Stimulated activated naive B cell treated with anti-CD40 and anti-IgM and Interleukin-4, amounts not matched to agents 10 μg/mL and 1 μg/mL and 100 μg/mL, for 72 hours (primary cell): ENCODE measurements around the gene JARID2.

Source experiments
- ATAC-seq, 2 donors: fragments of 150-1000 bp; cut with Tn5 transposase; replicated peaks; 2 replicates each; pipeline ENCODE4 v1.10.0; 2021; ENCODE audit warnings: moderate library complexity in 1 of 2
- DNase-seq: peaks from one replicate; pipeline ENCODE4 v3.0.0; 2021
- H3K27ac Mint-ChIP-seq: one replicate; pipeline ENCODE4 v1.8.0; 2022; ENCODE audit warnings: mild to moderate bottlenecking, mixed read lengths
- H3K27me3 Mint-ChIP-seq, 2 donors: one replicate each; pipeline ENCODE4 v1.8.0; 2022; ENCODE audit warnings: mixed read lengths in 2 of 2
- H3K36me3 Mint-ChIP-seq, 2 donors: one replicate each; pipeline ENCODE4 v1.8.0; 2022; ENCODE audit warnings: mixed read lengths in 2 of 2, mild to moderate bottlenecking in 1 of 2
- H3K4me1 Mint-ChIP-seq, 2 donors: one replicate each; pipeline ENCODE4 v1.8.0; 2022; ENCODE audit warnings: mixed read lengths in 2 of 2, mild to moderate bottlenecking in 1 of 2
- H3K4me3 Mint-ChIP-seq, 2 donors: one replicate each; pipeline ENCODE4 v1.8.0; 2022; ENCODE audit warnings: mild to moderate bottlenecking in 2 of 2, mixed read lengths in 2 of 2, moderate library complexity in 1 of 2
- H3K9me3 Mint-ChIP-seq, 2 donors: one replicate each; pipeline ENCODE4 v1.8.0; 2022; ENCODE audit warnings: mixed read lengths in 2 of 2, mild to moderate bottlenecking in 1 of 2

Gene JARID2

DNA sequence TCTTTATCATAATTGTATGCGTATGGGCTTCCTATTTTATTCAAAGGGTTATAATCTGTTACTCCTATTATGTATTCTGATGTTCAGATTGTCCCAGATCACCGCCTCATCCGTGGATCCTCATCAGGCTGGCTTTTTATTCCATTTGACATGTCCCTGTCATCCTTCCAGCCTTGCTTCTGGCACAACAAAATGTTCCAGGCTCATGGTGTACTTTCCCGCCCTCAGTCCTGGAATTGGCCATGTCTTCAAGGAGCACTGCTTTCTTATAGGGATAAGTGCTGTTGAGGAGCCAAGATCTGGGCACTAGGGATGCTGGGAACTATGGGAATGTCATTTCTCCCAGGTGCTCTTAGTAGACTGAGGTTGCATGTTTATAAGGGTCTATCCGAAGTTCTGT, 207.8 kb downstream of the JARID2 start:
- ATAC-seq (no peak), DNase-seq (no peak)
- Mint-ChIP-seq H3K27me3 (no peaks in the 10 kb centered on the region), H3K27ac (peak overlapping the region; percentile 52), H3K36me3 (peaks cover 27 to 53% of the 10 kb centered on the region in 2 donors), H3K4me3 (no peak overlapping the region), H3K9me3 (no peaks in the 10 kb centered on the region), H3K4me1 (peaks cover 53 to 92% of the 10 kb centered on the region in 2 donors)

DNA sequence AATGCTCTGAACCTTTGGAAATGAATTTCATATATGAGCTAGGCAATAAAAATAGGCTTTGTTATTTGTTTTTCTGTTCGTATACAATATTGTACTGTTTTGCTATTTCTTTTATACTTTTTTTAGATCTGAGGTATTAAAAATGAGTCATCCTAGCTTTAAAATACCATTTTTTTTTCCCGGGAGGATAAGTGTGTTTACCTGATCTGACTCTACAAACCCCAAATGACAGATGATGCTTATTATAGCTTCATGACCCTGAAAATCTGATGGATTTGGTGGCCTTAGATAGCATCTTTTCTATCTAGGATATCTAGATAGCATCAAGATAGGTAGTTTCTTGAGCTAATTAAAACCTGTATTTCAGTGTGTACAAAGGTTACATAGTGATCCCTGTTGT, 210.6 kb downstream of the JARID2 start:
- DNase-seq (no peak), ATAC-seq (no peak)
- Mint-ChIP-seq H3K9me3 (no peaks in the 10 kb centered on the region), H3K27me3 (no peaks in the 10 kb centered on the region), H3K27ac (no peak overlapping the region), H3K36me3 (peaks cover 39 to 53% of the 10 kb centered on the region in 2 donors), H3K4me3 (no peak overlapping the region), H3K4me1 (peaks cover 55 to 89% of the 10 kb centered on the region in 2 donors)

DNA sequence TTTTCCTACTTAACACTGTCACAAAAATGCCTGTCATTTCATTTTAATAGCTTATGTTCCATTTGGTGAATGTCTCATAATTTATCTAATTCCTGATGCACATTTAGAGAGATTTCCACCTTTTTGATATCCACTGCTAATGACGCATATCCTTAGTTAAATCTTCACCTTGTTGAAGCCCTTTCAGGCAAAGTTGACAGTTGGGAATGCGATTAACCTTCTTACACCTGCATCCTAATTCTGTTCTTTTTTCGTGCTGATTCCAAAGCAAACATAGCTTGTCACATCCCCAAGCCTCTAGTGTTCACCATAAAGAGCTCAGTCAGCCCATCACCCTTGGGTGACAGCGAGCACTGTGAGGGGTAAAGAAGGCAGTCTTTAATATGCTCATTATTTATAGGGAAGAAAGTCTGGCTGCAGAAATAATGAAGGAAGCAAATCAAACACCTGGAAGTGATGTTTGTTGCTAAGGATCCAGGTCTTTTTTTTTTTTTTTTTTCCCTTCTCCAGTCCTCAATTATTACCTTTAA, 211.3 kb downstream of the JARID2 start:
- H3K4me3 Mint-ChIP-seq, result no peak overlapping the region
- H3K36me3 Mint-ChIP-seq, result peaks cover 39 to 58% of the 10 kb centered on the region in 2 donors
- no peak overlapping the region for H3K27ac Mint-ChIP-seq
- DNase-seq (no peak), ATAC-seq (no peak)
- peaks cover 51 to 86% of the 10 kb centered on the region in 2 donors for H3K4me1 Mint-ChIP-seq
- H3K27me3 Mint-ChIP-seq, result no peaks in the 10 kb centered on the region
- no peaks in the 10 kb centered on the region for H3K9me3 Mint-ChIP-seq

DNA sequence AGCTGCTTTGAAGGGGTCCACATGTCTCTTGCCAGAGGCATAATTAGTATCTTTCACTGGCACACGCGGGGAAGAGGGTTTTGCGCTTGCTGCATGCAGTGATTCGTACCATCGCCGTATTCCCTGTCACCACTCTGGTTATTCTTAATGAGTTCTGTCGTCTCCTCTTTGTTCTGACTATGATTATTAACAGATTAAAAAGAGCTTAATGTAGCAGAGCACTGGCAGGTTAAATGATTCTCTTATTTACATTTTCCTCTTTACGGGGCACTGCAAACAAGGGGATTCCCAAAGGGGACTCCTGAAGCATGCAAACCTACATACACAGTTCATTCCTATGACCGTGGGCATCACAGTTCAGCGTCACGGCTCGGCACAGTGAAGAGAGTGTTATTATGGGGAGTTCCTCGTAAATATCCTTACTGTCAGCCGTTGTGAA, 212.2 kb downstream of the JARID2 start:
- no peaks in the 10 kb centered on the region for H3K27me3 Mint-ChIP-seq
- peak overlapping the region; percentile 91 for H3K27ac Mint-ChIP-seq
- peaks cover 36 to 51% of the 10 kb centered on the region in 2 donors for H3K36me3 Mint-ChIP-seq
- peak; percentile 49 for DNase-seq
- H3K4me3 Mint-ChIP-seq, result peak overlapping the region; percentile 11 to 73
- ATAC-seq, result peak; percentile 98 to 99
- no peaks in the 10 kb centered on the region for H3K9me3 Mint-ChIP-seq
- H3K4me1 Mint-ChIP-seq, result peaks cover 48 to 86% of the 10 kb centered on the region in 2 donors

DNA sequence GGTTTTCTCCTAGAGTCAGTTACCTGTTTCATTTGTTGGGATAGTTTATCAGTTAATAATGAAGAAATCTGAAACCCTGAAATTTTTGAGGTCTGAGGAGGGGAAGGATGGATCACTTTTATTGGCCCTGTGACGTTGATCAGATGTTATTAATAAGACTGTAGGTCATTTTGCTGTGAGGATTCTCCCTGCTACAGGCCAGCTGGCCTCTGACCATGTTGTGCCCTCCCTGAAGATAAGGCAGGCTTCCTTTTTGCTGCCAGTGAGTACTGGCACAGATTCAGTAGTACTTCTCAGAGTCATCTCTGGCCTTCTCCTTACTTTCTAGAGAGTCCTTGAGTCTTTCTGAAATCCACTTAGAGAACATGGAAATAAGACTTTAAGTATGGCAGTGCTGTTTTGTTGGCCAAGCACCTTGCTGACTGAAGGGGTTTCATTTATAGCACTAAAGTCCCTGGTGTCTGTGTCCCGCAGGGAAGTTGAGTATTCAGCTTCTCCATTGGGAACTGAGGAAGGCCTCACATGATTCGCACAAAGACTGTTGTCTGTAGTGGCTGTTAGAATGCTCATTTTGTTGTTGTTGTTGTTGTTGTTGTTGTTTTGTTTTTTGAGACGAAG, 214.3 kb downstream of the JARID2 start:
- H3K4me3 Mint-ChIP-seq, result no peak overlapping the region
- H3K4me1 Mint-ChIP-seq, result peaks cover 48 to 80% of the 10 kb centered on the region in 2 donors
- ATAC-seq (no peak), DNase-seq (no peak)
- peak overlapping the region; percentile 56 for H3K27ac Mint-ChIP-seq
- H3K9me3 Mint-ChIP-seq, result no peaks in the 10 kb centered on the region
- H3K36me3 Mint-ChIP-seq, result peaks cover 35 to 44% of the 10 kb centered on the region in 2 donors
- H3K27me3 Mint-ChIP-seq, result no peaks in the 10 kb centered on the region

DNA sequence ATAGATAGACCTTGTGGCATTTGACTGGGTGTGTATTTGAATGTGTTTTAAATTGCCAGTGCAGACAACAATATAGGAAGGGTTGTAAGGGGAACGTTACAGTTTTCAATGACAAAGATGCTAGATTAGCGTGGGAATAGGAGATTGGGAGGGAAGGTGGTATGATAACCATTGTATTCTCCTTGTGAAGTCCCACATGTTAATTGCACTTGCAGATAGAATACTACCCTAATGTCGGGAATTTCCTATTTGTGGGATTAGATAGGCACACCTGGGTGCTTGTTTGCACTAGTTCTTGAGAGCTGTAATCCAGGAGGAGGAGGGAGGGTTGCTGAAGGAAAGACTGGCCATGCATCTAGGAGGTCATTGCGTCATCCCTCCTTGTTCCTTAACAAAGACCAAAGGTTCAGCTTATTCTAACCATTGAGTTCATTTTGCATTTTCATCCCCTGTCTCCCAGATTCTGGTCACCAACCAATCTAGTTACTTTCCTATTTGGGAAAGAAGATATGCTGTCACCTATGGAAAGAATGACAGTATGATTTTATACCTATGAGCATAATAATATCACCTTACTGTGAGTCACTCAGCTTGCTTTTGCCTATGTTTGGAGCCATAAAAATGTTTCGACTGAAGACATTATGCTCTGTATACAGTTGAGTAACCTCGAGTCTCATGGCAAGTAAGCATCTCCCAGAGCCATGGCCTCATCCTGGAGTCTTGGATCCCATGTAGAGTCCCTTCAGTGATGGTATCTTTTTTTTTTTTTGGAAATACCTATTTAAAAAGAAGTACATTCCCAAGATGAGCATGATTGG, 215.5 kb downstream of the JARID2 start:
- DNase-seq (no peak), ATAC-seq (no peak)
- Mint-ChIP-seq H3K9me3 (no peaks in the 10 kb centered on the region), H3K4me3 (no peak overlapping the region), H3K4me1 (peaks cover 46 to 78% of the 10 kb centered on the region in 2 donors), H3K27me3 (no peaks in the 10 kb centered on the region), H3K36me3 (peaks cover 35 to 48% of the 10 kb centered on the region in 2 donors), H3K27ac (no peak overlapping the region)

DNA sequence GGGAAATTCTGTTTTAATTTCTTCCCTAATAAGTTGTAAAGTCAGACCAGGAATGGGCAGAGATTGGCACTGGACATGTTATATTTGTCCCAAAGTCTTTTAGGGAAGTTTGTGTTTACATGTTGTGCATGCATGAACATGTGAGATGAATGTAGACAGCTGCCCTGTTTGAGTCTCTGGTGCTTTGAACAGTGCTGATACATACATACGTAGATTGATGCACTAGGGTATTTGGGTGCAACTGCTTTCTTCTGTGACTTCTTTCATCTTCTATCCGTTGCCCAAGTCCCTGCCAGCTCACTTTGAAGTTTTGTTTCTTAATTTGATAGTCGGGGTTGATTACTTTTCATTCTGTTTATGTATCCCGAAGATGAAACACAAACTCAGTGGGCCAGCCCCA, 216.4 kb downstream of the JARID2 start:
- Mint-ChIP-seq H3K9me3 (no peaks in the 10 kb centered on the region), H3K36me3 (peaks cover 35 to 55% of the 10 kb centered on the region in 2 donors), H3K4me1 (peaks cover 46 to 81% of the 10 kb centered on the region in 2 donors), H3K27me3 (no peaks in the 10 kb centered on the region), H3K4me3 (no peak overlapping the region), H3K27ac (no peak overlapping the region)
- ATAC-seq (no peak), DNase-seq (no peak)

DNA sequence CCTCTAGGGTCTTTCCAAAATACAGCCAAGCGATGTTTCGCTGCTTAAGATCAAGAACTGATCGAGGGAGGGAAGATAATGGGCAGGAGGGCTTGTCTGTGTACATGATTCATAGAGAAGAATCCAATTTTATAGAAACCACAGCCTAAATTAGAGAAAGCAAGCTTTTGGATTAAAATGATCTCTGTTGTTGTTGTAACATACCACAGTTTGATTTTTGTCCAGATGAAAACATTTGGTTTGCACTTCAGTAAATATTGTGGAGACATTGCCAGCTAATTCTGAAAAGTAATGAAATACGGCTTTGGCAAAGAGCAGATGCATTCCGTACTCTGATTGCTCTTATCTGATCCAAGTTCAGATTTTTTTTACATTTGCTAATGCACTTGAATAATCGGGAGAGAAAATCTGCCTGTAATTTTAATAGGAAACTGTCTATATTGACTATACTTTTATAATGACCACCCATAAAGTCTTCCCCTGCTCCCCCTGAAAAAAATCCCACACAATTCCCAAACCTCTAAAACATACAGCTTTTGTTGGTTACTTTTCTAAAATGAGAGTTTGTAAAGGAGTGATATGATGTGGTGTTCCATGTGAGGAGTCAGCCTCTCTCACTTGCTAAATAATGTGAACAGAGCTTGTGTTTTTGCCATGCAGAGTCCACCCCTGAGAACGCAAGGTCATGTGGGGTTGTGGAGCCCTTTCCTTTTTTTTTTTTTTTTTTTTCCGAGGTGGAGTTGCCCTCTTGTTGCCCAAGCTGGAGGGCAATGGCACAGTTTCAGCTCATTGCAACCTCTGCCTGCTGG, 217.1 kb downstream of the JARID2 start:
- Mint-ChIP-seq H3K4me3 (no peak overlapping the region), H3K4me1 (peaks cover 45 to 75% of the 10 kb centered on the region in 2 donors), H3K27ac (no peak overlapping the region), H3K36me3 (peaks cover 39 to 59% of the 10 kb centered on the region in 2 donors), H3K27me3 (no peaks in the 10 kb centered on the region), H3K9me3 (no peaks in the 10 kb centered on the region)
- DNase-seq (no peak), ATAC-seq (no peak)

DNA sequence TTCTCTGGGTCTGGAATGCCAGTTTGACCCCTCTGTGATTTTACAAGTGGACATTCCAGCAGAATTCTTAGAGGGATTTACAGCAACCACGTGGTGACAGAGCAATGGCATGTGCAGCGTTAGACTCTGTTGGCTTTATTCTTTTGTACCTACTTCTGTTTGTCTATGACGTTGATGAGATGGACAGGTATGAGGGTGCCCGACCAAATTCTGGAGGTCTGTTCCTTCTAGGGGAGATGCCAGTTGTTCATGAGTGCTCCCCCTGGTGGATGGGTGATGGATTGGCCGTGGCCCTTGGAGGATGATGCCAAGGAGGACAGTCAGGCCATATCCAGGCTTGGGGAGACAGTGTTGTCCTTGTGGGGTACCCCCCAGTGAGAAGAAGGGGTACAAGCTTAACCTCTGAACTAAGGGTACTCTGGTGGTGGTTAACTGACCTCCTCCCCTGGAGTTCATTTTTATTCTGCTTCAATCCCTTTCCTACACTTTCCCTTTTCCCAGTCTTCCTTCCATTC, 218.4 kb downstream of the JARID2 start:
- Mint-ChIP-seq H3K36me3 (peaks cover 43 to 53% of the 10 kb centered on the region in 2 donors), H3K27ac (no peak overlapping the region)

DNA sequence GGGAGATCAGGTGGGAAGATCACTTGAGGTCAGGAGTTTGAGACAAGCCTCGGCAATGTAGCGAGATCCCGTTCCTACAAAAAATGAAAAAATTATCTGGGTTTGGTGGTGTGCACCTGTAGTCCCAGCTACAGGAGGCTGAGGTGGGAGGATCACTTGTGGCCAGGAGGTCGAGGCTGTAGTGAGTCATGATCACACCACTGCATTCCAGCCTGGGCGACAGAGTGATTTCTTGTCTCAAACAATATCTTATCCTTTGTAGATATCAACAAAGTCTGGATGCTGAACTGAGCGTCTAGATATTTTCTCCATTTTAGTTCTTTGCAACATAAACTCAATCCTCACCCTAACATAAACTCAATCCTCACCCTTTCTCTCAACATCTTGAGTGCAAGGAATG, 219.3 kb downstream of the JARID2 start:
- H3K4me3 Mint-ChIP-seq, result no peak overlapping the region
- ATAC-seq (no peak), DNase-seq (no peak)
- H3K27ac Mint-ChIP-seq, result no peak overlapping the region
- no peaks in the 10 kb centered on the region for H3K9me3 Mint-ChIP-seq
- peaks cover 30 to 54% of the 10 kb centered on the region in 2 donors for H3K4me1 Mint-ChIP-seq
- peaks cover 38 to 46% of the 10 kb centered on the region in 2 donors for H3K36me3 Mint-ChIP-seq
- H3K27me3 Mint-ChIP-seq, result no peaks in the 10 kb centered on the region

More for the DNA sequence above, 218.4 kb downstream of the JARID2 start:
- Mint-ChIP-seq H3K4me1 (peaks cover 39 to 63% of the 10 kb centered on the region in 2 donors), H3K27me3 (no peaks in the 10 kb centered on the region), H3K9me3 (no peaks in the 10 kb centered on the region), H3K4me3 (no peak overlapping the region)
- ATAC-seq, result peak; percentile 42 to 54
- DNase-seq, result no peak

DNA sequence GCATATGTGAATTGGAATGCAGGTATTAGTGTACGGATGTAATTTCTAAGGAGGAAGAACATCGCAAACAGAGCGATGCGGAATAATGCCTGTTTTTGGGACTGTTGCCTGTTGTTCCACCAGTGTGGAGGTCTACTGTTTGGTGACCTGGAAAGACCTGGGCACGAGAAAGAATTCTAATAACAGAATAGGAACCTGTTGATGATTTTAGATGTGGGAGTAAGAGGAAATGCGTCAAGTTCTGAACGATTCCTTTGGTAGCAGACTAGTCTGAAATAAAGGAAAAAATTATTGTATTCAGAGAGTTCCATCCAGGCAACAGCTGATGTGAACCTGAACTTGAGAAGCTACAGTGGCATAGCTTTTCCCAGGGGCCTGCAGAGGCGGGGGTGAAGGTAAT, 224.9 kb downstream of the JARID2 start:
- no peaks in the 10 kb centered on the region for H3K27me3 Mint-ChIP-seq
- no peaks in the 10 kb centered on the region for H3K9me3 Mint-ChIP-seq
- H3K4me1 Mint-ChIP-seq, result peaks cover 18 to 44% of the 10 kb centered on the region in 2 donors
- no peak overlapping the region for H3K27ac Mint-ChIP-seq
- peaks cover 29 to 43% of the 10 kb centered on the region in 2 donors for H3K36me3 Mint-ChIP-seq
- no peak for DNase-seq
- no peak for ATAC-seq
- no peak overlapping the region for H3K4me3 Mint-ChIP-seq

DNA sequence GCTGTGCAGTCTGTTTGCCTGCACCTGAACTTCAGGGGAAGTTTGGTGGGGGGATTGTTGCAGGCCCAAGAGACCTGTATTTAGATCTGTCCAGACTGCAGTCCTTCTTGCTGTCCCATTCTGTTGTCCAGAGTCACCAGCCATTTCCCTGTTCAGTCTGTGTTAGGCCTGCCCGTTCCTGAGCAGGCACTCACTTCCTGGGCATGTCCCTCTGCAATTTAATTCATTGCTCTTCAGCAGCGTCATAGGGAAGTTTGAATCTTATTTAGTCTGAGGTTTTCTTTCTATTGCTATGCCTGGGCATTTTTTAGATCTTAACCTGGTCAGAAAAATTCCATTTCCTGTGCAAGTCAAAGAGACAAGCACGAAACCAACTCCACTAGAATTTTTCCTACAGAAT, 226.8 kb downstream of the JARID2 start:
- Mint-ChIP-seq H3K27ac (peak overlapping the region; percentile 31), H3K36me3 (peaks cover 26 to 38% of the 10 kb centered on the region in 2 donors), H3K27me3 (no peaks in the 10 kb centered on the region), H3K4me3 (no peak overlapping the region), H3K4me1 (peaks cover 23 to 48% of the 10 kb centered on the region in 2 donors), H3K9me3 (no peaks in the 10 kb centered on the region)
- DNase-seq (no peak), ATAC-seq (no peak)

DNA sequence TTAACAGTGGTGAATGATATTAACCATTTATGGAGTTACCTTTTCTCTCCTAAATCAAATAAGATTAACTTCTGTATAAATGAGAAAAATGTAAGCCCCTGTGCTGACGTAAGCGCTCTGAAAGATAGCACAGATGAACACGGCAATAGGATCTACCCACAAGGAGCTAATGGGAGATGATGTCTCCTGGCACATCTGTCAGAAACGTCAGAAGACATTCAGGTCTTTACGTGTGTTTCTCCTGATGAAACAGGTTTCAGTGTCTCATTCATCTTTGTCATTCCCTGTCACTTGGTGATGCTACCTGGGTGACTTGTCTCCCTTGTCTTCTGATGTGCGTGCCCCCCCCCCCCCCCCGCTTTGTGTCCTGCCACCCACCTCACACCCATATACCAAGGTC, 227.3 kb downstream of the JARID2 start:
- H3K27ac Mint-ChIP-seq, result no peak overlapping the region
- peaks cover 24 to 48% of the 10 kb centered on the region in 2 donors for H3K4me1 Mint-ChIP-seq
- H3K9me3 Mint-ChIP-seq, result no peaks in the 10 kb centered on the region
- no peak overlapping the region for H3K4me3 Mint-ChIP-seq
- no peaks in the 10 kb centered on the region for H3K27me3 Mint-ChIP-seq
- DNase-seq, result no peak
- no peak for ATAC-seq
- peaks cover 25 to 41% of the 10 kb centered on the region in 2 donors for H3K36me3 Mint-ChIP-seq

DNA sequence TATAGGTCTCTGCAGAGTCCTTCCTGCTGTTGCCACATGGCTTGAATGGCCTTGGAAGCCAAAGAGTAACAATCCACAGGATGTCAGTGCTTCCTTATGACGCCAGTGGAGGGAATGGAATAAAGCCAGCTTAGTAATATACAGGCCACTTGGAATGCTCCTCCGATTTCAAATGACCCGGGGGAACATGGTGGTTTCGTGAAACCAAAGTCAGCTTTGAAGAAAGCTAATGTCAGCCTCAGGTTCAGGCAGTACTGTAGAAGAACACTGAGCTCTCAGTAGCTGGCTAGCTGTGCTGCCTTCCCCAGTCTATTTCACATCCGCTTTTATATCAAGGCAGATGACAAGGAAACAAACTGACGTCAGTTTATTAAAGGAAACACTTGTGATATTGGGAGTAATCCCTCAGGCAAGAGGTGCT, 227.9 kb downstream of the JARID2 start:
- H3K27me3 Mint-ChIP-seq, result no peaks in the 10 kb centered on the region
- H3K9me3 Mint-ChIP-seq, result no peaks in the 10 kb centered on the region
- DNase-seq (no peak), ATAC-seq (no peak)
- H3K27ac Mint-ChIP-seq, result no peak overlapping the region
- peaks cover 20 to 48% of the 10 kb centered on the region in 2 donors for H3K4me1 Mint-ChIP-seq
- H3K4me3 Mint-ChIP-seq, result no peak overlapping the region
- peaks cover 20 to 41% of the 10 kb centered on the region in 2 donors for H3K36me3 Mint-ChIP-seq
